Gastroesophageal sphincter (tissue), 3 donors: ENCODE results near the gene EXOG.

Experiments used
- CTCF ChIP-seq, 4 experiments: fragments of 200-600 bp in 2 of 4; fragments of 450-650 bp in 2 of 4; sonication (generic) in 1 of 4; IDR thresholded peaks; one replicate each; pipeline ENCODE4 v1.5.1; 2017 to 2019; ENCODE audit warnings: antibody characterized with exemption in 4 of 4, mild to moderate bottlenecking in 2 of 4, moderate library complexity in 2 of 4
- POLR2AphosphoS5 ChIP-seq: sonication (generic); formaldehyde crosslinking; IDR thresholded peaks from one replicate; pipeline ENCODE4 v1.6.1; 2017; ENCODE audit warnings: antibody characterized with exemption

- no peak for TF ChIP-seq POLR2AphosphoS5
- TF ChIP-seq CTCF (IDR thresholded peaks at IDR 0.05), result no peak
Measured at GRCh38 chr3:38522002-38522401, 25.9 kb downstream of the EXOG start.
